SU-DHL-6 (cell line): ENCODE results near the gene CLCN7.

ENCODE experiments used
- H2AFZ ChIP-seq: fragments of 200-600 bp; sonication (generic); 2 replicates; pipeline ENCODE4 v1.6.1; 2014; ENCODE audit warnings: low read depth, mild to moderate bottlenecking, moderate library complexity, mixed read lengths, antibody characterized with exemption, low read length; ENCODE audit not compliant: severe bottlenecking
- H3F3A ChIP-seq: fragments of 200-600 bp; shearing (Covaris generic); 2 replicates; pipeline ENCODE4 v1.6.0; 2016; ENCODE audit warnings: antibody characterized with exemption, mild to moderate bottlenecking; ENCODE audit not compliant: insufficient read depth
- H3K27ac ChIP-seq: fragments of 200-600 bp; sonication (generic); 2 replicates; pipeline ENCODE4 v1.5.1; 2016; ENCODE audit warnings: low read depth, mild to moderate bottlenecking, low read length, moderate library complexity, mixed read lengths
- H3K27me3 ChIP-seq: fragments of 200-600 bp; sonication (generic), shearing (Covaris generic); 2 replicates; pipeline ENCODE4 v1.6.0; 2014; ENCODE audit warnings: mild to moderate bottlenecking, low read length
- H3K36me3 ChIP-seq: fragments of 200-600 bp; sonication (generic); 2 replicates; pipeline ENCODE4 v1.6.1; 2014; ENCODE audit warnings: mild to moderate bottlenecking, low read length, mixed read lengths
- H3K4me2 ChIP-seq: fragments of 300-600, 200-600 bp; shearing (Covaris generic), sonication (generic); 2 replicates; pipeline ENCODE4 v1.6.0; 2014; ENCODE audit warnings: low read length, low read depth, mild to moderate bottlenecking; ENCODE audit not compliant: poor library complexity, severe bottlenecking
- H3K4me3 ChIP-seq: fragments of 200-600 bp; sonication (generic); 2 replicates; pipeline ENCODE4 v1.5.1; 2014; ENCODE audit warnings: antibody characterized with exemption, low read length, mild to moderate bottlenecking, mixed read lengths; ENCODE audit not compliant: insufficient read depth, poor library complexity, severe bottlenecking
- H3K79me2 ChIP-seq: fragments of 200-600 bp; sonication (generic); 2 replicates; pipeline ENCODE4 v1.6.1; 2014; ENCODE audit warnings: mild to moderate bottlenecking, low read length, moderate library complexity; ENCODE audit not compliant: insufficient read depth
- H3K9ac ChIP-seq: fragments of 200-600 bp; sonication (generic); 2 replicates; pipeline ENCODE4 v1.7.0; 2014; ENCODE audit warnings: mild to moderate bottlenecking, low read length
- H3K9me2 ChIP-seq: fragments of 200-600 bp; sonication (generic); replicated peaks from 2 replicates; pipeline ENCODE4 v1.6.1; 2014; ENCODE audit warnings: low read length; ENCODE audit not compliant: insufficient read depth
- H3K9me3 ChIP-seq: fragments of 200-600 bp; sonication (generic); 2 replicates; pipeline ENCODE4 v1.6.1; 2014; ENCODE audit warnings: low read length, mixed read lengths; ENCODE audit not compliant: insufficient read depth
- H4K20me1 ChIP-seq: fragments of 200-600 bp; sonication (generic); 2 replicates; pipeline ENCODE4 v1.6.1; 2014; ENCODE audit warnings: low read depth, mild to moderate bottlenecking, antibody characterized with exemption, low read length, moderate library complexity, mixed read lengths
- CTCF ChIP-seq: fragments of 200-600 bp; sonication (generic); IDR thresholded peaks from one replicate; pipeline ENCODE4 v1.5.1; 2017; ENCODE audit warnings: antibody characterized with exemption, mild to moderate bottlenecking, low read length, moderate library complexity; ENCODE audit not compliant: insufficient read depth, poor library complexity, severe bottlenecking
- EZH2phosphoT487 ChIP-seq: fragments of 200-600 bp; sonication (generic), shearing (Covaris generic); conservative IDR thresholded peaks from 2 replicates; pipeline ENCODE4 v1.6.1; 2018; ENCODE audit warnings: mild to moderate bottlenecking, antibody characterized with exemption, low read length, moderate library complexity, mixed read lengths

CLCN7 gene

GRCh38 chr16:1514507-1514906, 39.7 kb upstream of the CLCN7 start:
- TF ChIP-seq CTCF, result no peak
- no peak for TF ChIP-seq EZH2phosphoT487
- Histone ChIP-seq H2AFZ (no peak overlapping the region), H3K27ac (no peak overlapping the region), H3K9ac (no peak overlapping the region), H3K27me3 (no peaks in the 10 kb centered on the region), H3K79me2 (no peaks in the 10 kb centered on the region), H4K20me1 (no peaks in the 10 kb centered on the region), H3K9me3 (no peaks in the 10 kb centered on the region), H3K4me3 (no peak overlapping the region), H3K4me2 (no peak overlapping the region), H3K9me2 (no peaks in the 10 kb centered on the region), H3K36me3 (no peaks in the 10 kb centered on the region), H3F3A (no peaks in the 10 kb centered on the region)

- Histone ChIP-seq H3K4me2 (no peak overlapping the region), H3F3A (no peaks in the 10 kb centered on the region), H3K27ac (no peak overlapping the region), H3K9me3 (no peaks in the 10 kb centered on the region), H3K4me3 (no peak overlapping the region), H2AFZ (no peak overlapping the region), H3K9ac (no peak overlapping the region), H3K36me3 (no peaks in the 10 kb centered on the region), H3K9me2 (no peaks in the 10 kb centered on the region), H3K79me2 (no peaks in the 10 kb centered on the region), H4K20me1 (no peaks in the 10 kb centered on the region), H3K27me3 (no peaks in the 10 kb centered on the region)
- no peak for TF ChIP-seq EZH2phosphoT487
- no peak for TF ChIP-seq CTCF
These were observed 37.9 kb upstream of the CLCN7 start for GRCh38 chr16:1512774-1513173.

- Histone ChIP-seq H3F3A (no peaks in the 10 kb centered on the region), H3K9me3 (no peaks in the 10 kb centered on the region), H3K9ac (no peak overlapping the region), H3K27ac (no peak overlapping the region), H3K4me2 (no peak overlapping the region), H4K20me1 (no peaks in the 10 kb centered on the region), H3K79me2 (no peaks in the 10 kb centered on the region), H3K27me3 (no peaks in the 10 kb centered on the region), H2AFZ (no peak overlapping the region), H3K4me3 (no peak overlapping the region), H3K36me3 (no peaks in the 10 kb centered on the region), H3K9me2 (no peaks in the 10 kb centered on the region)
- TF ChIP-seq EZH2phosphoT487 (no peak), CTCF (no peak)
These were observed 37.1 kb upstream of the CLCN7 start for GRCh38 chr16:1511662-1512569.
